GM18498 (cell line): ENCODE measurements around the gene NDFIP2.
A peak's percentile ranks its signal among the peaks of the same experiment; 100 is the strongest.

ENCODE experiments used
- ATAC-seq: cut with Tn5 transposase; IDR thresholded peaks from one replicate; pipeline ENCODE4 v1.9.1; 2021; ENCODE audit warnings: mild to moderate bottlenecking, moderate library complexity; ENCODE audit not compliant: unreplicated experiment

NDFIP2 gene

GRCh38 chr13:79458436-79458835, 22.5 kb upstream of the NDFIP2 start:
- no peak for ATAC-seq

DNA sequence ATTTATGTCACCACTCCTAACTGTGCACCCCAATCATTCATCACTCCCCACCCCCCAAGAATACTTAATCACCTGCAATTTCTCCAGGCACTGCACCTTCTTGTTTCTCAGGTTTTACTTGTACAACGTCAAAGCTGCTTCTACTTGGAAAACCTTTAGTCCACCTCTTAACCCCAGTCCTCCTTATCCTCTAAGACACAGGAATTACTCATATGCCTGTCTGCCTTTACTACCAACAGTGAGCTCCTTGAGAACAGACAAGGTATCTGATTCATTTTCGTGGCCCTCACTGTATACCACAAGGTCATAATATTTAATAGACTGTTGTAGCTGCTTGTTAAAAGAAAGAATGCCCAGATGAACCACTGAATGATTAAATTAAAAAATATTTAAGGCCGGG, 21.0 kb upstream of the NDFIP2 start:
- ATAC-seq = no peak

DNA sequence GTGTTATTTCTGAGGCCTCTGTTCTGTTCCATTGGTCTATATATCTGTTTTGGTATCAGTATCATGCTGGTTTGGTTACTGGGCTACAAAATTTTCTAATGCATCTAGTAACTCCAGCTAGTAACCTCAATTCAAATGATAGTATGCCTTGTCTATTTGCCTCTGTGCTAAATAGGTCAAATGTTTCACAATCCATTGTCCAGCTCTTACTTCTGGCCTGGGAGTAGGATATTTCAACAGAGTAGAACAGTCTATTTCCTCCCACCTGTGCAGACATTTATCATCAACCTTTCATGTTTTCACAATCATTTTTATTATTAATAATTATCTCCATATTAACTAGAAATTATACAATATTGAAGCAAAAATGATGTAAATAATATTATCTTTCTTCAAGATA, 18.1 kb upstream of the NDFIP2 start:
- ATAC-seq = no peak

DNA sequence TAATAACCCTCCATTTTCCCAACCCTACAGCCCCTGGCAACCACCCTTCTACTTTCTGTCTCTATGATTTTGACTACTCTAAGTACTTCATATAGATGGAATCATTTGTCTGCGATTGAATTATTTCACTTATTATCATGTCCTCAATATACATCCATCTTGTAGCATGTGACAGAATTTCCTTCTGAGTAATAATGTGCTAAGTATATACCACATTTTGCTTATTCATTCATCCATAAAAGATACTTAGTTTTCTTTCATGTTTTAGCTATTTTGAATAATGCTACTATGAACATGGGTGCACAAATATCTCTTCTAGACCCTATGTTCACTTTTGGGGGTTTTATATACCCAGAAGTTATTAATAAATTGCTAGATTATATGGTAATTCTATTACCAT, 17.4 kb upstream of the NDFIP2 start:
- no peak for ATAC-seq

GRCh38 chr13:79466872-79467271, 14.1 kb upstream of the NDFIP2 start:
- ATAC-seq = no peak

GRCh38 chr13:79468402-79468801, 12.6 kb upstream of the NDFIP2 start:
- ATAC-seq = no peak

DNA sequence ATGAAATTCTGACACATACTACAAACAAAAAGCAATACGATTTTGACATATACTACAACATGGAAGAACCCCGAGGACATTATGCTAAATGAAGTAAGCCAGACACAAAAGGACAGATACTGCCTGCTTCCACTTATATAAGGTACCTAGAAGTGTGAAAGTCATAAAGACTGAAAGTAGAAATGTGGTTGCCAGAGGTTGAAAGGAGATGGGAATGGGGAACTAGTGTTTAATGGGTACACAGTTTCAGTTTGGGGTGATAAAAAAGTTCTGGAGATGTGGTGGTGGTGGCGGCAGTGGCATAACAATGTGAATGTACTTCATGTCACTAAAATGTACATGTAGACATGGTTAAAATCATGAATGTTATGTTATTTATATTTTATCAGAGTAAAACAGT, 12.1 kb upstream of the NDFIP2 start:
- no peak for ATAC-seq

DNA sequence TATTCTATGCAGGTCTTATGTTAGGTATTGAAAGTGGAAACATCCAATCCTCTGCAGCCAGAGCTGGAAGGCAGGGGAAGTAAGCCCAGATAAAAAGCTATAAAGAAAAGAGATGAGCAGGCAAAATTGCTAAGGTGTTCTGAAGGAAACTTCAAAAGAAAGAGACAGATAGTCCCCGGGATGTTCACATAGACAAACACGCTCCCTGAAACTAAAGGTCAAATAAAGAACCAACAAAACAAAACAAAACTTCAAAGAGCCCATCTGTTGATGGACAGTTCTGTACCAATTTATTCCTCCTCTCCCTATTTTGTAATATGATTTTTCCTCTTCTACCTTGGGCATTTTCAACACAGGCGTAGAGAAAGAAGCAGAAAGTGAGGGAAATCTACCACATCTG, 11.3 kb upstream of the NDFIP2 start:
- no peak for ATAC-seq

DNA sequence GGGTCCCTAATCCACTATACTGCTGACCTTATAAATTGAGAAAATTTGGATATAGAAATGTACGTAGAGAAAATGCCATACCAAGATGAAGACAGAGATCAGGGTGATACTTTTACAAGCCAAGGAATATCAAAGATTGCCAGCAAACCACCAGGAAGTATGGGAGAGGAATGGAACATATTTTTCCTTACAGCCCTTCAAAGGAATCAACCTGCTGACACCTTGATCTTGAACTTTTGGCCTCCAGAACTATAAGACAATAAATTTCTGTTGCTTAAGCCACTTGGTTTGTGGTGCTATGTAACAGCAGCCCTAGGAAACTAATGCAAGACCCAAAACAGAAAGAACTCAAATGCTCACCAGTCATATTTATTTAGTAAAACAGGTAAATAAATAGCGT, 10.3 kb upstream of the NDFIP2 start:
- no peak for ATAC-seq

- no peak for ATAC-seq
Observed at GRCh38 chr13:79475569-79475968, 5.4 kb upstream of the NDFIP2 start.

DNA sequence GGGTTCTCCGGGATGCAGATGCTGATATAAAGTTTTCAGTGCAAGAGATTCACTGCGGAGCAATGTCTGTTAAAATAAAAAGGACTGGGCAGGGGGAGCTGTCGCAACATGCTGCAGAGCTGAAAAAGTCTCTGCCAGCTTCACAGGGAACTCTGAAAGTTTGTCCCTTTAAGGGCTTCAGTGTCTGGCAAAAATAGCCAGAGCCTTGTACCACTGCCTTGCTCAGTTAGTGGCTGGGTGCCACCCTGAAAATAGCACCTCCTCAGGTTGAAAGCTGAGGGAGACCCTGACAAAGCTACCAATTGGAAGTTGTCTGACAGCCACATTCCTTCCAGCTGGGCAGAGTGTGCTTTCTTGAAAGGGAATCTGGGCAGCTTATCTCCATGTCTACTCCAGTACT, 3.0 kb upstream of the NDFIP2 start:
- ATAC-seq = no peak

DNA sequence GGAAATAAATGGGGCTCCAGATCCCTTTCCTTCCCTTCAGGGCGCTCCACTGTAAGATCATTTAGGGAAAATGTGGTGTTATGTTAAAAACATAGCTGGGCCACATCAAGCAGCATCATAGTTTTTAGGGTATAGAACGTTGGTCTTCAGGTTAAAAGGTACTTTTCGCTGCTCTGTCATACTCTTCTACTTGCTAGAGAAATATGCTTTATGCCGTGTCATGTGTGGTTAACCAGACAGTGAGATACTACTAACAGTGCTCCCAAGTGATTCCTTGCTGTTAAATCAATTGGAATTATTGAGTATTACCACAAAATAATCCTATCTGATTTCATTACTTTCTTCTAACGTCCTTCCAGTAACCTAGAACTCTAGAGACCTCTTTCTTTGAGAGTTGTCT, 1.1 kb upstream of the NDFIP2 start:
- ATAC-seq = no peak

GRCh38 chr13:79481685-79482052, 714 bp downstream of the NDFIP2 start:
- ATAC-seq = peak; percentile 38

- ATAC-seq = no peak
Observed at GRCh38 chr13:79482281-79482970, 1.5 kb downstream of the NDFIP2 start.

- no peak for ATAC-seq
Observed at GRCh38 chr13:79483086-79483706, 2.2 kb downstream of the NDFIP2 start.

- no peak for ATAC-seq
Observed at GRCh38 chr13:79485014-79485811, 4.3 kb downstream of the NDFIP2 start.

- no peak for ATAC-seq
Observed at GRCh38 chr13:79486433-79487188, 5.7 kb downstream of the NDFIP2 start.

- ATAC-seq = no peak
Observed at GRCh38 chr13:79490326-79490725, 9.4 kb downstream of the NDFIP2 start.

GRCh38 chr13:79490824-79491223, 9.9 kb downstream of the NDFIP2 start:
- no peak for ATAC-seq

DNA sequence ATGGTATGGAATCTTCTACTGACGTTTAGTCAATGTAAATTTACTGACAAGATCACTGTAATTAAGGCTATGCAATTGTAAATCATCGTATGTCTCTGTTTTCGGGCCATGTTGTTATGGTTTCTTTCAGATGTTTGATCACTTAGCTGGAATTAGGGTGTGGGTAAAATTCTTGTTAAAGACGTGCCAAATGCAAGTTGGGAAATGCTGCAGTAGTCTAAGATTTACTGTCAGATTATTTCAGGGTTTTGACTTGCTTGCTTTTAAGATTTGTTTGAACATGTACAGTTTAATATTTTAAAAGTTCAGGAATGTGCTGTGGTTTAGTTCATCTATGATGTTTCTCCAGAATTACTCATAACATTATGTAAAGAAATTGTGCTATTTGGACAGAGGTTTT, 10.8 kb downstream of the NDFIP2 start:
- no peak for ATAC-seq

DNA sequence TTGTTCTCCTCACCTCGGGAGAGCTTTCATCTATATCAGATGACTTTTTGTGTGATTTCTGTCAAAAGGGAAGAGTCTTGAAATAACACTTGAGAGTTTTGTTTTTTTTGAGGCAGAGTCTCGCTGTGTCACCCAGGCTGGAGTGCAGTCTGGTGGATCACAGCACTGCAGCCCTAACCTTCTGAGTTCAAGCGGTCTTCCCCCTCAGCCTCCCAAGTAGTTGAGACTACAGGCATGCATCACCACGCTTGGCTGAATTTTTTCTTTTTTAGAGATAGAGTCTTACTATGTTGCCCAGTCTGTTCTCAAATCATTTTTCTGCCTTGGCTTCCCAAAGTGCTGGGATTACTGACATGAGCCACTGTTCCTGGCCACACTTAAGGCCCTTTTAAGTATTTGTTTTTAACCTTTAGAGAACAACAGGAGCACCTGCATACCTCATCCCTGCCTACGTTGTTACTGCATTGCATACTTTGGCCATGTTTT, 11.4 kb downstream of the NDFIP2 start:
- no peak for ATAC-seq
